Spleen (tissue), 7 donors: ENCODE data around the gene MIER3.

Experiments used
- CTCF ChIP-seq, 11 experiments: fragments of 200-600 bp in 7 of 11; fragments of 450-650 bp in 4 of 11; sonication (generic) in 4 of 11; IDR thresholded peaks in 8 of 11; conservative IDR thresholded peaks in 3 of 11; 1 replicate in 7 of 11; 2 replicates in 4 of 11; pipeline versions ENCODE4 v1.4.0 to v1.8.0; 2016 to 2021; ENCODE audit warnings: antibody characterized with exemption in 11 of 11, inconsistent platforms in 4 of 11, mild to moderate bottlenecking in 1 of 11
- POLR2A ChIP-seq, 3 donors: fragments of 450-650 bp; IDR thresholded peaks; one replicate each; pipeline ENCODE4 v1.5.1; 2017; ENCODE audit warnings: antibody characterized with exemption in 3 of 3, mild to moderate bottlenecking in 1 of 3
- donor health status: DM: no; HTN: no; CAD: no; lungs with moderate emphysema.
- donor health status: DM: no; HTN: no; CAD: no.
- donor health status: DM: no; HTN: no; CAD: no.

DNA sequence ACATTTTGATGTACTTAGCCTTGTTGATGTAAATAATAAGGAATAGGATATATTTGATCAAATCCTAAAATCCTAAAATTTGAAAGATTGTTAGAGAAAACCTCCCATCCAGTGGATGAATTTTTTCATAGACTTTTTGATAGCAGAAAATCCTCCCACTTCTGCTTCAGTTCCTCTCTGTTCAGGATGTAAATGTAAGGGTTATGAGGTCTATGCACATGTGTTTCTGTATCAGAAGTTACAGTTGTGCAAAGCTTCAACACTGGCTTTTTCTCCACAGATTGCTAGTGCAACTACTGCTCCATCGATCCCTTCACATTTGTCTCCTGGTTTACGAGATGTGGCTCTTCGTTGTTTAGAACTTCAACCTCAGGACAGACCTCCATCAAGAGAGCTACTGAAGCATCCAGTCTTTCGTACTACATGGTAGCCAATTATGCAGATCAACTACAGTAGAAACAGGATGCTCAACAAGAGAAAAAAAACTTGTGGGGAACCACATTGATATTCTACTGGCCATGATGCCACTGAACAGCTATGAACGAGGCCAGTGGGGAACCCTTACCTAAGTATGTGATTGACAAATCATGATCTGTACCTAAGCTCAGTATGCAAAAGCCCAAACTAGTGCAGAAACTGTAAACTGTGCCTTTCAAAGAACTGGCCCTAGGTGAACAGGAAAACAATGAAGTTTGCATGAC, 58.5 kb downstream of the MIER3 start:
- TF ChIP-seq POLR2A (IDR thresholded peaks at IDR 0.05) (no peak), CTCF (IDR thresholded peaks at IDR 0.05 in 8 of 11, conservative IDR thresholded peaks at IDR 0.05 in 3 of 11) (no peak)
